ENCODE results near the gene TMCO4. TPM values are rescaled to one million over a fixed set of nuclear protein-coding genes. Genes with fewer than 3 reads are reported as not detected.

Gene TMCO4
- total RNA-seq, 1 donor = 27.5 TPM

DNA sequence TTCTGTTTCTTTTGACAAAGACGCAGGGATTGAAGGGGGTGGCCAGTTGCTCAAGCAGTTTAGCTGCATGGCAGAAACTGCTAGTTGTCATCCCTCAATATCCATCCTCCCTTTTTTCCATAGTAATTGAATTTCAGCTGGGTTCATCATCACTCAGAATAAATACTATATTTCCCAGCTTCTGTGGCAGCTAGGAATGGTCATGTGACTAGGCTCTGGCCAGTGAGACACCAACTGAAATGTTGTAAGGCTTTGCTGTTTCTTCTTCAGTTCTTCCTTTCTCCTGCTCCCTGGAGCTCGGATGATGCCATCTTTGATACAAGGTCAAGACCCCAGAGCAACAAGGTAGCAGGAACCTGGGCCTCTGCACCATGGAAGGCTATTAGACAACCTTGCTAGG, 61.0 kb downstream of the TMCO4 start:
- Histone ChIP-seq H3K27ac (ENCODE audit: low read depth, low read length) (no peak overlapping the region), H3K79me2 (ENCODE audit: insufficient read depth, low read length) (no peaks in the 10 kb centered on the region), H4K20me1 (ENCODE audit: insufficient read depth, low read length) (no peaks in the 10 kb centered on the region), H2AFZ (ENCODE audit: low read length) (no peak overlapping the region), H3K36me3 (ENCODE audit: insufficient read depth, low read length) (peaks cover 7% of the 10 kb centered on the region), H3K4me2 (ENCODE audit: insufficient read depth, low read length) (no peak overlapping the region), H3K4me3 (ENCODE audit: insufficient read depth, low read length) (no peak overlapping the region), H3K4me1 (ENCODE audit: insufficient read depth, low read length) (peaks cover 27% of the 10 kb centered on the region), H3K27me3 (ENCODE audit: insufficient read depth, low read length) (no peaks in the 10 kb centered on the region), H3K9me3 (ENCODE audit: low read depth, low read length) (no peaks in the 10 kb centered on the region)
- TF ChIP-seq, protein P1, sequence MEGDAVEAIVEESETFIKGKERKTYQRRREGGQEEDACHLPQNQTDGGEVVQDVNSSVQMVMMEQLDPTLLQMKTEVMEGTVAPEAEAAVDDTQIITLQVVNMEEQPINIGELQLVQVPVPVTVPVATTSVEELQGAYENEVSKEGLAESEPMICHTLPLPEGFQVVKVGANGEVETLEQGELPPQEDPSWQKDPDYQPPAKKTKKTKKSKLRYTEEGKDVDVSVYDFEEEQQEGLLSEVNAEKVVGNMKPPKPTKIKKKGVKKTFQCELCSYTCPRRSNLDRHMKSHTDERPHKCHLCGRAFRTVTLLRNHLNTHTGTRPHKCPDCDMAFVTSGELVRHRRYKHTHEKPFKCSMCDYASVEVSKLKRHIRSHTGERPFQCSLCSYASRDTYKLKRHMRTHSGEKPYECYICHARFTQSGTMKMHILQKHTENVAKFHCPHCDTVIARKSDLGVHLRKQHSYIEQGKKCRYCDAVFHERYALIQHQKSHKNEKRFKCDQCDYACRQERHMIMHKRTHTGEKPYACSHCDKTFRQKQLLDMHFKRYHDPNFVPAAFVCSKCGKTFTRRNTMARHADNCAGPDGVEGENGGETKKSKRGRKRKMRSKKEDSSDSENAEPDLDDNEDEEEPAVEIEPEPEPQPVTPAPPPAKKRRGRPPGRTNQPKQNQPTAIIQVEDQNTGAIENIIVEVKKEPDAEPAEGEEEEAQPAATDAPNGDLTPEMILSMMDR (IDR thresholded peaks at IDR 0.05; ENCODE audit: extremely low read depth, low read depth, low read length) = no peak
- no peak for DNase-seq (ENCODE audit: insufficient read length, low spot score, missing footprints)

DNA sequence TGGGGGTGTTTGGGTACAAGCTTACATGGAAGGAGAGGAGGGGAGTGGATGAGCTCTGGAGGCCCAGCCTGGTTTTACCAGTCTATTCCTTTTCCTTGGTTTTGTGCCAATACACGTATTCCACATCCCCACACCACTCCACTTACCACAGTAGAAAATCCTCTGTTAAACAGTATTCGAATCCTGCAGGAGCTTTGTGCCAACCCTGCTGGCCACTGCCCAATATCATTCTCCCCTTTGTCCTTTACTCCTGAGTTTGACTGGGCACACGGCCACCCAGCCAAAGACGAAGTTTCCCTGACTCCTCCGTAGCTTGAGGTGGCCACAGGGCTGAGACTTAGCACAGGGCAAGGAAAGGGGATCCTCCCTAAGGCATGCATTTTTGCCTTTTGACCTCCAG, 61.6 kb downstream of the TMCO4 start:
- Histone ChIP-seq H2AFZ (ENCODE audit: low read length) (no peak overlapping the region), H3K4me1 (ENCODE audit: insufficient read depth, low read length) (peaks cover 27% of the 10 kb centered on the region), H4K20me1 (ENCODE audit: insufficient read depth, low read length) (no peaks in the 10 kb centered on the region), H3K27me3 (ENCODE audit: insufficient read depth, low read length) (no peaks in the 10 kb centered on the region), H3K27ac (ENCODE audit: low read depth, low read length) (no peak overlapping the region), H3K4me2 (ENCODE audit: insufficient read depth, low read length) (no peak overlapping the region), H3K9me3 (ENCODE audit: low read depth, low read length) (no peaks in the 10 kb centered on the region), H3K4me3 (ENCODE audit: insufficient read depth, low read length) (no peak overlapping the region), H3K36me3 (ENCODE audit: insufficient read depth, low read length) (peaks cover 3% of the 10 kb centered on the region), H3K79me2 (ENCODE audit: insufficient read depth, low read length) (no peaks in the 10 kb centered on the region)
- TF ChIP-seq, protein P1 (IDR thresholded peaks at IDR 0.05; ENCODE audit: extremely low read depth, low read depth, low read length) = no peak
- DNase-seq (ENCODE audit: insufficient read length, low spot score, missing footprints) = no peak

DNA sequence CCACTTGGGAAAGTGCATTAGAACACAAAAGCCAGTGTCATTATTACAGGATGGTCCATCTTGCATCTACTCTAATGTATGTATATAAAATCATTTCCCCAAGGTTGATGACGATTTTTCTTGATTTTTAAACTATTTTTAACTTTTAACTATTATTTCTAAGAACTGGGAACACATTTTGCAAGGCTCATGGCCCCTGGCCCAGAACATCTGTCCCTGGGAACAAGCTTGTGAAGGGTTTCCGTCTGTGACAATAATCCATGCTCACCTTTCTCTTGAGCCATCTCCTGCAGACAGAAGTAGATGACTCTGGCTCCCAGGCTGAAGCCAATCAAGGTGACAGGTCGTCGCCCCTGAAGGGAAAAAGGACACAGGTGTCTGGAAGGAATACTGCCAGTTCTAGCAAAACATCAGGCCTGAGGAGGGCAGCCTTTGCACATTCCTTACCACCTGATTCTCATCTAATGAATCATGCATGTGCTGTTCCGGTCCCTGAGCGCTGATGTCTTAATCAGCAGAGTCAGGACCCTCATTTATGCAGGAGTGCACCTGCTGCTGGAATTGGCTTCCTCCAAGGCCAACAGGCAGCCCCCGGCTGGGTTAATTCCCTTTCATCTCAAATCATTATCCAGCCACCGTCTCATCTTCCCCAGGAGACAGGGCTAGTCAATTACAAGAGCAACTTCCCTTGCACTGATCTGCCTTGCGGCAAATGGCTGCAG, 62.5 kb downstream of the TMCO4 start:
- no peaks in the 10 kb centered on the region for H3K9me3 ChIP-seq (ENCODE audit: low read depth, low read length)
- no peaks in the 10 kb centered on the region for H3K27me3 ChIP-seq (ENCODE audit: insufficient read depth, low read length)
- no peak overlapping the region for H2AFZ ChIP-seq (ENCODE audit: low read length)
- H4K20me1 ChIP-seq (ENCODE audit: insufficient read depth, low read length) = no peaks in the 10 kb centered on the region
- peaks cover under 1% of the 10 kb centered on the region for H3K36me3 ChIP-seq (ENCODE audit: insufficient read depth, low read length)
- no peak overlapping the region for H3K27ac ChIP-seq (ENCODE audit: low read depth, low read length)
- H3K4me3 ChIP-seq (ENCODE audit: insufficient read depth, low read length) = no peak overlapping the region
- no peaks in the 10 kb centered on the region for H3K79me2 ChIP-seq (ENCODE audit: insufficient read depth, low read length)
- peak; percentile 54 for DNase-seq (ENCODE audit: insufficient read length, low spot score, missing footprints)
- peaks cover 27% of the 10 kb centered on the region for H3K4me1 ChIP-seq (ENCODE audit: insufficient read depth, low read length)
- H3K4me2 ChIP-seq (ENCODE audit: insufficient read depth, low read length) = no peak overlapping the region
- TF ChIP-seq, protein P1 (IDR thresholded peaks at IDR 0.05; ENCODE audit: extremely low read depth, low read depth, low read length) = peak; percentile 38

DNA sequence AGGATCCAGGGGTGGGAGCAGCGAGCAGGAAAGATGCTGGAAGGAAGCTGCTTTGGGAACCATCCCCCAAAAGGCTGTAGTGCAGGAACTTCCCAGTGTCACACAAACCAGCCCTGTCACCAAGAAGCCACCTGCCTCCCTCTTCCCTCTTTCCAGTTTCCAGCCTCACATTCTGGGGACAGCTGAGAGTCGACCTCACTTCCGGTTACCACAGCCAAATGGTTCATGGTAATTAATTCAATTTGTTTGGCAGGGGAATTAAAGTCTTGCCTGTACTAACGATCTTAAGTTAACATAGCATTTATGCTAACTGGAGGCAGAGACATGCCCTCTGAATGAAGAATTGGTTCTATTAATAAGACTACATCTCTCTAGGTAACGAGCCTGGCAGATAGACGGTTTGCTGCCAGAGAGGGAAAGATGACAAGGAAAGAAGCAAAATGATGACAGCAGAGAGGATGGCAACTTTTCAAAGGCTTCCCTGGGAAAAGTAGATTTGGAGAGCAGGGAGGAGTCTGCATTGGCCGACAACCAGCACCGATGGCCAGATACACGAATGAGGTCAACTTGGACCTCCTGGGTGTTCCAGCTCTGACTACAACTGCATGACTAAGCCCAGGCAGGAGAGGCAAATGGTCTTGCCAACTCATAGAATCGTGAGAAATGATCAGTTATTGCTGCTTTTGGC, 64.1 kb downstream of the TMCO4 start:
- peak overlapping the region; percentile 95 for H3K27ac ChIP-seq (ENCODE audit: low read depth, low read length)
- H3K4me2 ChIP-seq (ENCODE audit: insufficient read depth, low read length) = peak overlapping the region; percentile 69
- H2AFZ ChIP-seq (ENCODE audit: low read length) = no peak overlapping the region
- no peaks in the 10 kb centered on the region for H3K9me3 ChIP-seq (ENCODE audit: low read depth, low read length)
- H3K27me3 ChIP-seq (ENCODE audit: insufficient read depth, low read length) = no peaks in the 10 kb centered on the region
- H3K36me3 ChIP-seq (ENCODE audit: insufficient read depth, low read length) = peaks cover 5% of the 10 kb centered on the region
- H4K20me1 ChIP-seq (ENCODE audit: insufficient read depth, low read length) = no peaks in the 10 kb centered on the region
- H3K4me1 ChIP-seq (ENCODE audit: insufficient read depth, low read length) = peaks cover 27% of the 10 kb centered on the region
- TF ChIP-seq, protein P1 (IDR thresholded peaks at IDR 0.05; ENCODE audit: extremely low read depth, low read depth, low read length) = no peak
- peak; percentile 98 for DNase-seq (ENCODE audit: insufficient read length, low spot score, missing footprints)
- no peak overlapping the region for H3K4me3 ChIP-seq (ENCODE audit: insufficient read depth, low read length)
- H3K79me2 ChIP-seq (ENCODE audit: insufficient read depth, low read length) = no peaks in the 10 kb centered on the region

All from osteoblast (primary cell).